ENCODE results near the gene FBXL7.

- TF ChIP-seq CTCF (IDR thresholded peaks at IDR 0.05) (no peak), EP300 (IDR thresholded peaks at IDR 0.05) (no peak), POLR2AphosphoS5 (IDR thresholded peaks at IDR 0.05) (peak; percentile 44), POLR2A (IDR thresholded peaks at IDR 0.05) (no peak)
Measured at GRCh38 chr5:15897656-15898055, 397.7 kb downstream of the FBXL7 start.
